Measurements from ENCODE around the gene SRSF5.

SRSF5 gene

GRCh38 chr14:69771136-69771535 is 4.2 kb downstream of the SRSF5 start:
- DNase-seq, result no peak

- no peak for DNase-seq
Observed at GRCh38 chr14:69772082-69773017, 5.4 kb downstream of the SRSF5 start.

GRCh38 chr14:69773571-69774276 is 6.8 kb downstream of the SRSF5 start:
- no peak for DNase-seq

- no peak for DNase-seq
Observed at GRCh38 chr14:69775012-69775411, 8.1 kb downstream of the SRSF5 start.

DNA sequence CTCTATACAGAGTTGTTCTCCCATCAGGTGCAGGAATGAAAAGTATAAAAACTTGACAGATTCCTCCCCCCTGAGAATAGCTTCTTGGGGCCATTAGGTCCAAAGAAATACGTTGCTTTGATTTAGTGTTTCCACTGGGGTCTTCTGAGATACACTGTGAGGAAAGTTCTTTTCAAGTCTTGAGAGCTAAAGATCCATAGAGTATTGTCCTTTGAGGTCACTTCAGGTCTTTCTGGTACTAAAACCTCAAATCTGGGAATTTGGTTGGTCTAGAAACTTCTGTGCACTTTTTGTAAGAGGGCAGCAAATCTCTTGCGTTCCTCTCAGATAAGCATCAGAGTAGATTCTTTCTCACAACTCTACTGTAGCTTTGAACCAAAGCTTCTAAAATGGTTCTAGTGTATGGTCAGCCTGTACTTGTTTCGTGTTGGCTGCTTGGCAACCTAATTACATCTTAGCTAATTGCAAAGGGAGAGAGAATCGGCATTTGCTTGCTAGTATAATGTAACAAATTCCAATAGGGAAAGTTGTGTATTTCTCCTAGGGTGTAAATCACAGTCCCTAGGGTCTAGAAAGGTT is 10.0 kb downstream of the SRSF5 start:
- no peak for DNase-seq

DNA sequence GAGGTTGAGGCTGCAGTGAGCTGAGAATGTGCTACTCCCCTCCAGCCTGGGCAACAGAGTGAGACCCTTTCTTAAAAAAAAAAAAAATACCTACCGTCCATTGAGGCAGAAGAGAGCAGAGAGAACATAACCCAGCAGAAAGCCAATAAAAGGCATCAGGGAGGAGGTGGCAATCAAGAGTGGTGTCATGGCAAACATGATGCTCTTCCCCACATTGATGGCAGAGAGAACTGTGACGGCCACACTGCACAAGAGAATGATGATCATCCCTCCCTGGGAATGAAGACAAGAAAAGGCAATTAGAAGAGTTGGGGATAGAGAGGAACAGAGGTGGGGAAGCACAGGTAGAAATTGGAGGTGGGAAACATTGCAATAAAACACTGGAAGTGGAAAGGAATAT is 12.1 kb downstream of the SRSF5 start:
- no peak for DNase-seq

DNA sequence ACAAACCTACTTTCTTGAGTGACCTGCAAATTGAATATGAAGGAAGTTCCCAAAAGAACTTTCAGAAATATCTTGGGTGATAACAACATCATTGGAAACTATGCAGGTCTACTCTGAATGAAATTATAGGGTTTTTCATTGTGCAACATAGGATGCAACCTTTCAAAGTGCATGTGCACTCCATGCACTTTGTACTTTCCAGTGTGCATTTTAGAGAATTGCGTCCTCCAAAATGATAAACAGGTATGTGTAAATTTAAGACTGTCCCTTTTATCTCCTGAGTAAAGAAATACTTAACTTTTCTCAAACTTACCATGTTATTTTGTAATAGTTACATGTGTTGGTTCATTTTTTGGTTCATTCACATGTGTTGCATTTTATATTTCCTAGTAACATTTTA is 13.2 kb downstream of the SRSF5 start:
- DNase-seq, result no peak

- DNase-seq, result no peak
Observed at GRCh38 chr14:69780952-69781351, 14.0 kb downstream of the SRSF5 start.

GRCh38 chr14:69784942-69785341 is 18.0 kb downstream of the SRSF5 start:
- DNase-seq, result no peak

DNA sequence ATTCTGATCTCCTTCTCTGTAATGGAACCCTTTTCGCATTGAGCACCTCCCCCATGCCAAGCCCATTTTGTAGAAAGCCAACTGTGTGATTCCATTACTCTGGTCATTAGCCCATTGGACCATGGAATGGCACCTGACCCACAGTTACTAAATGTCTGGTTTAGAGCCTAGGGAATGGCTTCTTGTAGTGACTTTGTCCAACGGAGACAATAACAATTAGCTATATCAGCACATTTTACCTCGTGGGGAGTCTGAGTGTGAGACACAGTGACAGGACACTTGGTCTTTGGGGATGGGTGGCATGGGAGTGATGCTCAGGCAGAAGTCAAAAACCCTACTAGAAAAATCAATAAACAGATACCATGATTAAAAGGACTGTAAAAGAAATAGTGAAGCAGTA is 19.7 kb downstream of the SRSF5 start:
- DNase-seq, result no peak

GRCh38 chr14:69789118-69789640 is 22.2 kb downstream of the SRSF5 start:
- DNase-seq, result no peak

- no peak for DNase-seq
Observed at GRCh38 chr14:69792887-69793421, 26.0 kb downstream of the SRSF5 start.

DNA sequence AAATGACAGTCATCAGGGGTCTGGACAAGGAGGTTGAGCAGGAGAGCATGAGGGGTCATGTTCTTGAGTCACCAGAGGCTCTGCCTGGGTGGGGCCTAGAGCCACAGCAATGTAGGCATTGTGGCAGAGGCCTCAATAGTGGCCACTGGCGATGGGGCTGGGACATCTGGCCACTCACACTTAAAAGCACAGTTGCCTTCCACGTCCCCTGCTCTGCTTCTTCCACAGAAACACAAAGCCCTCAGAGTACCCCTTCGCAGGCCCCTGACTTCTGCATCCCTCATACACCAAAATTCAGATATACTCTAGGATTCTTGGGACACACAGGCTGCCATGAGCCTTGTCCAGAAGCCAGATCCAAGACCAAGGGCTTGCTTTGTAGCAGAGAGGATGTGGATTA is 27.8 kb downstream of the SRSF5 start:
- DNase-seq, result no peak

GRCh38 chr14:69795691-69796090 is 28.7 kb downstream of the SRSF5 start:
- DNase-seq, result no peak

- no peak for DNase-seq
Observed at GRCh38 chr14:69796797-69797500, 30.0 kb downstream of the SRSF5 start, which contains the start of gene SLC10A1. Gene SLC10A1, minus strand, starts transcription at chr14:69797241. Its CDS starts 86 bp downstream, at chr14:69797155.

- no peak for DNase-seq
Observed at GRCh38 chr14:69797573-69798338, 30.8 kb downstream of the SRSF5 start.

GRCh38 chr14:69798339-69798735 is 31.4 kb downstream of the SRSF5 start:
- DNase-seq, result no peak

GRCh38 chr14:69803753-69804152 is 36.8 kb downstream of the SRSF5 start:
- DNase-seq, result no peak

GRCh38 chr14:69804902-69805301 is 38.0 kb downstream of the SRSF5 start:
- DNase-seq, result no peak

DNA sequence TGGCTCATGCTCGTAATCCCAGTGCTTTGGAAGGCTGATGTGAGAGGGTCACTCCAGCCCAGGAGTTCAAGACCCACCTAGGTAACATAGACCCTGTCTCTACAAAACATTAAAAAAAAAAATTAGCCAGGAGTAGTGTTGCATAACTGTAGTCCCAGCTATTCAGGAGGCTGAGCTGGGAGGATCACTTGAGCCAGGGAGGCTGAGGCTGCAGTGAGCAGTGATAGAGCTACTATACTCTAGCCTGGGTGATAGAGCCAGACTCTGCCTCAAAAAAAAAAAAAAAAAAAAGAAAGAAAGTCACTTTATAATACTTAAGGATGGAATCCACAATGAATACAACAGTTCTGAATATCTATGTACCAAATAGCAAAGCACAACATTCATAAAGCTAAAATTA is 40.2 kb downstream of the SRSF5 start:
- DNase-seq, result no peak

DNA sequence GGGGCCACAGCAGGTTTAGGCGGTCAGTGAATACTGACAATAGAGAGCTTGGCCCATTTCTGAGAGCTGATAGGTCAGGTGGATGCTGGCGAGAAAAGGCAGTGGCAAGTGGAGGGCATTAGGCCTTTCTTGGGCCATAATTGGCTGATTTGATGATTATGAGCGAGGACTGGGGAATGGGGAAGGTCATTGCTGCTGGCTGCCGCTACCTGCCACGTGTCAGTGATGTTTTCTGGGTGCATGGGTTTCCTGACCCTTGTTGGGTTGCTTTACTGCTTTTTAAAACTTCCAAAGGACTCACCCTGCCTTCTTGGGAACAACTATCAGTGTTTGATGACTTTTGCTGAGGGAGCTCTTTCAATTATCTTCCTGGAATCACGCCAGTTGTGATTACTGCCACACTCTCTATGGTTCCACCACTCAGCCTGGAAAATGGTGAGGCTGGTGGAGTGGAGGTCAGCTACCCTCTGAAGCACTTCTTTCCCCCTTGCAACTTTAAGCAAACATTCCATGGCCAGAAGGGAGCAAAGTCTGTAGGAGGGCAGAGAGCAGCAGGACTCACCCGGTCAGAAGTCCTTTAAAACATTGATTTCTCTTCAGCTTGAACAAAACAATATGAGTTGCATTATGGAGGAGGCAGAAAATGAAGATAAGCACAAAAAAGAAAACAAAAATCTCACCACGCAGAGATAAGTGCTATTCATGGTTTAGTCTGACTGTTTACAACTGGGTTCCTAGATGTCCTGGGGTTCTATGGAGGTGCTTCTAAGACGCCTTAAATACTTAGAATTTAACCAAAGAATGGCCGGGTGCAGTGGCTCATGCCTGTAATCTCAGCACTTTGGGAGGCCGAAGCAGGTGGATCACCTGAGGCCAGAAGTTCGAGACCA is 42.2 kb downstream of the SRSF5 start:
- DNase-seq, result no peak
